Trophoblast cell (in vitro differentiated cells and primary cell): ENCODE measurements around the gene PPARGC1A.
A peak's percentile ranks its signal among the peaks of the same experiment; 100 is the strongest.

ENCODE experiments used
- DNase-seq, 2 donors: peaks; one replicate each; pipeline ENCODE4 v3.0.0-alpha.2; 2016
- H2AFZ ChIP-seq: 2 replicates; pipeline ENCODE4 v1.6.1; 2013; ENCODE audit warnings: low read length, moderate library complexity, mild to moderate bottlenecking; ENCODE audit not compliant: insufficient read depth, poor library complexity
- H2AK5ac ChIP-seq: 2 replicates; pipeline ENCODE4 v1.6.1; 2013; ENCODE audit warnings: mild to moderate bottlenecking, low read length
- H2BK120ac ChIP-seq: 2 replicates; pipeline ENCODE4 v1.6.1; 2013; ENCODE audit warnings: low read length, mild to moderate bottlenecking, moderate library complexity; ENCODE audit not compliant: insufficient read depth, poor library complexity
- H2BK12ac ChIP-seq: 2 replicates; pipeline ENCODE4 v1.6.1; 2013; ENCODE audit warnings: mild to moderate bottlenecking, low read length, moderate library complexity
- H2BK5ac ChIP-seq: 2 replicates; pipeline ENCODE4 v1.6.1; 2013; ENCODE audit warnings: low read length, low read depth, moderate library complexity, mild to moderate bottlenecking; ENCODE audit not compliant: poor library complexity
- H3K14ac ChIP-seq: 2 replicates; pipeline ENCODE4 v1.6.1; 2013; ENCODE audit warnings: mild to moderate bottlenecking, low read length
- H3K18ac ChIP-seq: 2 replicates; pipeline ENCODE4 v1.6.1; 2013; ENCODE audit warnings: mild to moderate bottlenecking, low read length
- H3K23ac ChIP-seq: 2 replicates; pipeline ENCODE4 v1.6.1; 2013; ENCODE audit warnings: low read length
- H3K27ac ChIP-seq: 2 replicates; pipeline ENCODE4 v1.5.1; 2013; ENCODE audit warnings: low read depth, mild to moderate bottlenecking, inconsistent platforms, low read length, moderate library complexity
- H3K27me3 ChIP-seq: 2 replicates; pipeline ENCODE4 v1.6.1; 2013; ENCODE audit warnings: inconsistent platforms, mild to moderate bottlenecking, low read length, moderate library complexity; ENCODE audit not compliant: insufficient read depth
- H3K36me3 ChIP-seq, 2 experiments: 1 replicate in 1 of 2; 2 replicates in 1 of 2; pipeline ENCODE4 v1.6.1; 2013; ENCODE audit warnings: low read length in 2 of 2, mild to moderate bottlenecking in 2 of 2, moderate library complexity in 1 of 2; ENCODE audit not compliant: insufficient read depth in 2 of 2, control insufficient read depth in 1 of 2
- H3K4ac ChIP-seq: 2 replicates; pipeline ENCODE4 v1.6.1; 2013; ENCODE audit warnings: low read depth, mild to moderate bottlenecking, low read length, moderate library complexity
- H3K4me1 ChIP-seq, 2 experiments: 1 replicate in 1 of 2; 2 replicates in 1 of 2; pipeline ENCODE4 v1.6.1; 2013; ENCODE audit warnings: low read length in 2 of 2, mild to moderate bottlenecking in 2 of 2, moderate library complexity in 1 of 2; ENCODE audit not compliant: insufficient read depth in 2 of 2, control insufficient read depth in 1 of 2
- H3K4me2 ChIP-seq: 2 replicates; pipeline ENCODE4 v1.6.1; 2013; ENCODE audit warnings: inconsistent platforms, mild to moderate bottlenecking, low read length, moderate library complexity
- H3K4me3 ChIP-seq: 2 replicates; pipeline ENCODE4 v1.5.1; 2013; ENCODE audit warnings: mild to moderate bottlenecking, low read depth, low read length, inconsistent platforms
- H3K79me1 ChIP-seq: one replicate; pipeline ENCODE4 v1.6.1; 2013; ENCODE audit warnings: low read length
- H3K79me2 ChIP-seq: 2 replicates; pipeline ENCODE4 v1.6.1; 2013; ENCODE audit warnings: low read length, mild to moderate bottlenecking; ENCODE audit not compliant: control insufficient read depth, insufficient read depth, poor library complexity
- H3K9ac ChIP-seq: 2 replicates; pipeline ENCODE4 v1.6.1; 2013; ENCODE audit warnings: mild to moderate bottlenecking, low read length
- H3K9me3 ChIP-seq: 2 replicates; pipeline ENCODE4 v1.6.1; 2013; ENCODE audit warnings: low read depth, mild to moderate bottlenecking, control low read depth, inconsistent platforms, low read length; ENCODE audit not compliant: insufficient read depth
- H4K12ac ChIP-seq: 2 replicates; pipeline ENCODE4 v1.6.1; 2013; ENCODE audit warnings: low read depth, mild to moderate bottlenecking, low read length, moderate library complexity
- H4K8ac ChIP-seq: 2 replicates; pipeline ENCODE4 v1.6.1; 2013; ENCODE audit warnings: low read depth, mild to moderate bottlenecking, low read length, moderate library complexity
- H4K91ac ChIP-seq: one replicate; pipeline ENCODE4 v1.6.1; 2013; ENCODE audit warnings: low read depth, mild to moderate bottlenecking, low read length, moderate library complexity
- WGBS: extraction: QIAGEN DNeasy Blood & Tissue Kit; methylation state at CpG from one replicate; pipeline ENCODE4 v1.1.7; 2013; ENCODE audit warnings: missing lambda C conversion rate; ENCODE audit not compliant: insufficient read length, insufficient coverage; ENCODE audit errors: extremely low coverage; 5-methylcytosine and 5-hydroxymethylcytosine counted together

PPARGC1A gene

GRCh38 chr4:23885943-23886590, 3.8 kb downstream of the PPARGC1A start:
- peaks cover 9 to 19% of the 10 kb centered on the region in 2 experiments for H3K4me1 ChIP-seq
- H2AK5ac ChIP-seq, result no peak overlapping the region
- no peak overlapping the region for H3K4me2 ChIP-seq
- no peak overlapping the region for H4K8ac ChIP-seq
- H2AFZ ChIP-seq, result no peak overlapping the region
- H2BK5ac ChIP-seq, result no peak overlapping the region
- H2BK12ac ChIP-seq, result no peak overlapping the region
- peaks cover 8% of the 10 kb centered on the region for H3K79me1 ChIP-seq
- H3K79me2 ChIP-seq, result no peaks in the 10 kb centered on the region
- no peak overlapping the region for H3K18ac ChIP-seq
- H3K27me3 ChIP-seq, result no peaks in the 10 kb centered on the region
- no peak for DNase-seq
- no peaks in the 10 kb centered on the region for H3K9me3 ChIP-seq
- no peaks in the 10 kb centered on the region for H3K36me3 ChIP-seq
- WGBS, result no CpG with 5 or more reads among the region's 6 CpGs
- H2BK120ac ChIP-seq, result no peak overlapping the region
- H3K23ac ChIP-seq, result no peak overlapping the region
- no peak overlapping the region for H3K4me3 ChIP-seq
- H3K14ac ChIP-seq, result no peak overlapping the region
- H3K4ac ChIP-seq, result no peak overlapping the region
- H3K27ac ChIP-seq, result no peak overlapping the region
- H4K12ac ChIP-seq, result no peak overlapping the region
- H4K91ac ChIP-seq, result no peak overlapping the region
- H3K9ac ChIP-seq, result no peak overlapping the region

- Histone ChIP-seq H4K91ac (no peak overlapping the region), H4K12ac (no peak overlapping the region), H3K23ac (no peak overlapping the region), H2BK12ac (no peak overlapping the region), H3K4me2 (no peak overlapping the region), H3K79me1 (peaks cover 5% of the 10 kb centered on the region), H2BK5ac (no peak overlapping the region), H2AK5ac (no peak overlapping the region), H2BK120ac (no peak overlapping the region), H3K4me1 (peaks cover 11 to 20% of the 10 kb centered on the region in 2 experiments), H3K18ac (no peak overlapping the region), H3K9ac (no peak overlapping the region), H2AFZ (no peak overlapping the region), H3K36me3 (no peaks in the 10 kb centered on the region), H3K79me2 (no peaks in the 10 kb centered on the region), H3K27me3 (no peaks in the 10 kb centered on the region), H3K4ac (no peak overlapping the region), H3K14ac (no peak overlapping the region), H3K27ac (no peak overlapping the region), H3K4me3 (no peak overlapping the region), H4K8ac (no peak overlapping the region), H3K9me3 (no peaks in the 10 kb centered on the region)
- DNase-seq, result no peak
- no CpG with 5 or more reads among the region's 1 CpG for WGBS
These were observed 5.1 kb downstream of the PPARGC1A start for GRCh38 chr4:23884741-23885140.

- no peaks in the 10 kb centered on the region for H3K27me3 ChIP-seq
- no peak overlapping the region for H2AFZ ChIP-seq
- H3K9ac ChIP-seq, result no peak overlapping the region
- no peaks in the 10 kb centered on the region for H3K79me2 ChIP-seq
- no peak overlapping the region for H4K91ac ChIP-seq
- H2BK5ac ChIP-seq, result no peak overlapping the region
- no peak overlapping the region for H3K4ac ChIP-seq
- peaks cover 9 to 19% of the 10 kb centered on the region in 2 experiments for H3K4me1 ChIP-seq
- no peak overlapping the region for H3K4me2 ChIP-seq
- H4K8ac ChIP-seq, result no peak overlapping the region
- no peaks in the 10 kb centered on the region for H3K9me3 ChIP-seq
- no peak overlapping the region for H3K23ac ChIP-seq
- no peaks in the 10 kb centered on the region for H3K36me3 ChIP-seq
- peaks cover 5% of the 10 kb centered on the region for H3K79me1 ChIP-seq
- no peak overlapping the region for H4K12ac ChIP-seq
- H2BK12ac ChIP-seq, result no peak overlapping the region
- no peak overlapping the region for H2AK5ac ChIP-seq
- no peak overlapping the region for H3K18ac ChIP-seq
- no peak overlapping the region for H3K14ac ChIP-seq
- DNase-seq, result no peak
- H3K4me3 ChIP-seq, result no peak overlapping the region
- no peak overlapping the region for H3K27ac ChIP-seq
- H2BK120ac ChIP-seq, result no peak overlapping the region
These were observed 5.6 kb downstream of the PPARGC1A start for GRCh38 chr4:23884261-23884660.

- no peak overlapping the region for H3K4me2 ChIP-seq
- H2BK5ac ChIP-seq, result no peak overlapping the region
- H4K12ac ChIP-seq, result no peak overlapping the region
- no peak overlapping the region for H3K9ac ChIP-seq
- no peaks in the 10 kb centered on the region for H3K9me3 ChIP-seq
- peak in 1 of 2 donors; percentile 18 for DNase-seq
- peaks cover 4% of the 10 kb centered on the region for H3K79me1 ChIP-seq
- H3K4me3 ChIP-seq, result no peak overlapping the region
- H2AK5ac ChIP-seq, result no peak overlapping the region
- WGBS, result no CpG with 5 or more reads among the region's 5 CpGs
- H2AFZ ChIP-seq, result no peak overlapping the region
- no peak overlapping the region for H4K91ac ChIP-seq
- no peak overlapping the region for H2BK120ac ChIP-seq
- H2BK12ac ChIP-seq, result no peak overlapping the region
- H3K23ac ChIP-seq, result no peak overlapping the region
- H4K8ac ChIP-seq, result no peak overlapping the region
- H3K14ac ChIP-seq, result no peak overlapping the region
- no peak overlapping the region for H3K27ac ChIP-seq
- H3K27me3 ChIP-seq, result no peaks in the 10 kb centered on the region
- H3K4me1 ChIP-seq, result peaks cover 6 to 14% of the 10 kb centered on the region in 2 experiments
- no peaks in the 10 kb centered on the region for H3K36me3 ChIP-seq
- H3K18ac ChIP-seq, result no peak overlapping the region
- no peaks in the 10 kb centered on the region for H3K79me2 ChIP-seq
- no peak overlapping the region for H3K4ac ChIP-seq
These were observed 6.8 kb downstream of the PPARGC1A start for GRCh38 chr4:23882976-23883531.
